Activated CD4-positive, alpha-beta T cell treated with anti-CD3 and anti-CD28 coated beads, Interleukin-2, amount 50 U/mL, for 24 hours (primary cell): ENCODE results near the gene PTPRA.
"Not testable (repeated sequence)": the region's sequence is repeated elsewhere in the genome, so short reads cannot be mapped to it uniquely, and the experiment has no call there.

Experiments
- DNase-seq, 2 donors: peaks; one replicate each; pipeline ENCODE4 v3.0.0-alpha.2; 2020; ENCODE audit warnings: low read depth in 1 of 2, low spot score in 1 of 2

Gene PTPRA

GRCh38 chr20:2883726-2884637, 10.7 kb downstream of the PTPRA start:
- no peak for DNase-seq

GRCh38 chr20:2887715-2888114, 14.4 kb downstream of the PTPRA start:
- DNase-seq: no peak

DNA sequence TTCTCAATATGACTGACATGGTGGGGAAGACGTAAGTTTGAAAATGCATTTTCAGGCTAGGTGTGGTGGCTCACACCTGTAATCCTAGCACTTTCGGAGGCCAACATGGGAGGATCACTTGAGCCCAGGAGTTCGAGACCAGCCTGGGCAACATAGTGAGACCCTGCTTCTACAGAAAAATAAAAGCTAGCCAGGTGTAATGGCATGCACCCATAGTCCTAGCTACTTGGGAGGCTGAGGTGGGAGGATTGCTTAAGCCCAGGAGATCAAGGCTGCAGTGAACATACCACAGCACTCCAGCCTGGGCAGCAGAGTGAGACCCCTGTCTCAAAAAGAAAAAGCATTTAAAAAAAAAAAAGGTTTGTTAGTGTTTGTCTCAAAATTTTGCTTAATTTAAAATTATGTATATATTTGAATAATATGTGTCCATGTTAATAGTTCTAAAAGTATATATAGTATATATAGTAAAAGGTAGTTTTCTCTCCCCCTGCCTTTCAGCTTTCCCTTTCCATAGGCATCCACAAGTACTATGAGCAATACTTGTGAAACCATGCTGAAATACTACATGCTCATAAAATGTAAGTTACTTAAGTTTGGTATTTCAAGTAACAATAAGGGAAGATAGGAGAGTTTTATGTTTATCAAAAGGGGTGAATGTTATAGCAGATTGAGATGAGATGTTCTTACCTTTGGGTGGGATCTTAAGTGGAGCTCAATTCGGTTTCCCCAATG, 15.1 kb downstream of the PTPRA start:
- no peak for DNase-seq

GRCh38 chr20:2889209-2889608, 15.9 kb downstream of the PTPRA start:
- no peak for DNase-seq

DNA sequence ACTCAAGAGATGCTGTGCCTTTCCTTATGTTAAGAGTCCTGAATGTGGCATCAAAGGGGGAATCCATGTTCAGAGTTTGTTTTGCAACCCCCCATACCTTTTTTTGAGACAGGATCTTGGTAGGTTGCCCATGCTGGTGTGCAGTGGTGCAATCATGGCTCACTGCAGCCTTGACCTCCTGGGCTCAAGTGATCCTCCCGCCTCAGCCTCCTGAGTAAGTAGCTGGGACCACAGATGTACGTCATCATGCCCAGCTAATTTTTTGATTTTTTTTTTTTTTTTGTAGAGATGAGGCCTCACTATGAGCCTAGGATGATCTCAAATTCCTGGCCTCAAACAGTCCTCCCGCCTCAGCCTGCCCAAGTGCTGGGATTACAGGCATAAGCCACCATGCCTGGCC, 16.5 kb downstream of the PTPRA start:
- DNase-seq: no peak

DNA sequence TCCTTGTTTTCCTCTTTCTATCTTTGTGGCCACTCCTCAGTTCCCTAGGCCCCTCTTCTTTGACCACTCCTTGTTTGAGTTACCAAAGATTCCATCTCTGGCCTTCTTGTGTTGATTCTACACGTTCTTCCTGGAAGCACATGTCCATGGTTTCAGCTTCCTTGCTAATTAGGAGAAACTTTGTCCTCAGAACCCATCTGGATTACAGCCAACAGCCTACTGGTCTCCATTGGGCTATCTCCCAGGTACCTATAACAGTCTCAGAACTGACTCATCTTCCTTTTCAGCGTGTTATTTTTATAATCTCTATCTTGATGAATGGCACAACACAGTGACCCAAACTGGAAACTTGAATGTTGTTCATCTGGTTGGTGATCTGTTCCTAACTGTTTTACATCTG, 17.5 kb downstream of the PTPRA start:
- DNase-seq: no peak

DNA sequence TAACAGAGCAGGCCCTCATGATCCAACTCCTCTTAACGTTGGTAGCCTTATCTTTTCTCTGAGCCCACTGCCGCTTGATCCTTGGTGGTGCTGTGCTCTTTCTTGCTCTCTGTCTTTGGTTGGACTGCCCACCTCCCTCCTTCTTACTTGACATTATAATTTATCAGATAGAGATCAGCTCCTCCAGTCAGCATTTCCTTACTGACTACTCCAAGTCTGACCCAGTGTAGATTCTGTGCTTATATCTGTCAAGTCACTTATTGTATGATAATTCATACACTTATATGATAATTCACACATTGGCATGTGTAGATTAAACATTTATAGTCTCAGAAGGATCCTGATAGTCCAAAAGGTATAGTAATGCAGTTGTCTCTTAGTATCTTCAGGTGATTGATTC, 18.1 kb downstream of the PTPRA start:
- DNase-seq: no peak

DNA sequence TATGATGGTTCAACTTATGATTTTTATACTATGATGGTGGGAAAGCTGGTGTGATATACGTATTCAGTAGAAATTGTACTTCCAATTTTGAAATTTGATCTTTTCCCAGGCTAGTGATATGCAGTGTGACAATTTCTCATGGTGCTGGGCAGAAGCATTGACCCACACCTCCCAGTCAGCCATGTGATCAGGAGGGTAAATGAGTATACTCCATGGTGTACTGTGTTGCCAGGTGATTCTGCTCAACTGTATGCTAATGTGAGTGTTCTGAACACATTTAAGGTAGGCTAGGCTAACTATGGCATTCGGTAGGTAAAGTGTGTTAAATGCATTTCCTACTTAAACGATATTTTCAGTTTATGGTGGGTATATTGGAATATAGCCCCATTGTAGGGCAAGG, 19.1 kb downstream of the PTPRA start:
- DNase-seq: no peak

DNA sequence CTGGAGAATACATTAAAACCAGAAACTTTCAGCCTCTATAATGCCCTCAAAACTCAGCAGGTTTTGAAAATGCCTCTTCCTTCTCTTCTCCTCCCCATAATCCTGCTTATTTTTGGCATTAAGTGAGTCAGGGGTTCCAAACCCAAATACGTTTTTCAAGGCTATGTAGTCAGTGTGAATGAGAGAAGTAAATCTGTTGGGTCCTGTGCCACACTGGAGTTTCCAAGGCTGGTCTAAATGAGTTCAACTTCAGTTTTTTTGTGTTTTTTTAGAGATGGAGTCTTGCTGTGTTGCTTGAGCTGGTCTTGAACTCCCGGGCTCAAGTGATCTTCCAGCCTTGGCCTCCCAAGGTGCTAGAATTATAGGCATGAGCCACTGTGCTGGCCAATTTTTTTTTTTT, 20.9 kb downstream of the PTPRA start:
- no peak for DNase-seq

- DNase-seq: not testable (repeated sequence)
These were observed 21.9 kb downstream of the PTPRA start for GRCh38 chr20:2895154-2895553.

GRCh38 chr20:2899243-2899642, 26.0 kb downstream of the PTPRA start:
- no peak for DNase-seq

DNA sequence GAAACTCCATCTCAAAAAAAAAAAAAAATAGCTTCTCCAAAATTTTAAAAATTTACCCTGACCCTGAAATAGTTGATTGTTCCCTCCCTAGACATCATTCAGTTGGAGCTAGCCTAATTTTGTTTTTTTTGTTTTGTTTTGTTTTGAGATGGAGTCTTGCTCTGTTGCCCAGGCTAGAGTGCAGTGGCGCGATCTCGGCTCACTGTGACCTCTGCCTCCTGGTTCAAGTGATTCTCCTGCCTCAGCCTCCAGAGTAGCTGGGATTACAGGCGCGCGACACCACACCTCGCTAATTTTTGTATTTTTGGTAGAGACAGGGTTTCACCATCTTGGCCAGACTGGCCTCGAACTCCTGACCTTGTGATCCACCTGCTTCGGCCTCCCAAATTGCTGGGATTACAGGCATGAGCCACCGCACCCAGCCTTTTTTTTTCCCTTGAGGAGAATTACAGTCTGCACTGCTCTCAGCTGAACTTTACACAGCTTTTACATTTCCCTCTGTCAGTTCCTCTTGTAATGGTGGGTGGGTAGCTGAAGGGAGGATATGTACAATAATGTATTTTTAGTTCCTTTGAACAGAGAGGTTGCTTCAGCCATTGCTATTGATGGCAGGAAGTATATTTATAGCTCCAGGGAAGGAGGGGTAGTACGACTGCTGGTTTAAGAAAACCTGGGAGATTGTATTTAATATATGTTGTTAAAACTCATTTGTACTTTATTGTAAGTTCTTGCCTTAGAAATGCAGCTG, 27.7 kb downstream of the PTPRA start:
- no peak for DNase-seq

- DNase-seq: no peak
These were observed 29.0 kb downstream of the PTPRA start for GRCh38 chr20:2902291-2902690.

DNA sequence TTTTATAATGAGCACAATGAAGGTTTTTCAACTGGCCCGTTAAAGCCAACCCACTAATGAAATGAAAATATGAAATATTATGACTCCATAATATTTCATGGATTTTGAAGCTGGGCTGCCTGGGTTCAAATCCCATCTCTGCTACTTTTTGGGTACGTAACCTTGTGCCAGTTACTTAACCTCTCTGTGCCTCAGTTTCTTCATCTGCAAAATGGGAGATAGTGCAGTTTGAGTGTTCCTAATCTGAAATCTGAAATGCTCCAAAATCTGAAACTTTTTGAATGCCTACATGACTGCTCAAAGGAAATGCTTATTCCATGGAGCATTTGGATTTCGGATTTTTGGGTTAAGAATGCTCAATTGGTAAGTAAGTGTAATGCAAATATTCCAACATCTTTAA, 29.5 kb downstream of the PTPRA start:
- no peak for DNase-seq

DNA sequence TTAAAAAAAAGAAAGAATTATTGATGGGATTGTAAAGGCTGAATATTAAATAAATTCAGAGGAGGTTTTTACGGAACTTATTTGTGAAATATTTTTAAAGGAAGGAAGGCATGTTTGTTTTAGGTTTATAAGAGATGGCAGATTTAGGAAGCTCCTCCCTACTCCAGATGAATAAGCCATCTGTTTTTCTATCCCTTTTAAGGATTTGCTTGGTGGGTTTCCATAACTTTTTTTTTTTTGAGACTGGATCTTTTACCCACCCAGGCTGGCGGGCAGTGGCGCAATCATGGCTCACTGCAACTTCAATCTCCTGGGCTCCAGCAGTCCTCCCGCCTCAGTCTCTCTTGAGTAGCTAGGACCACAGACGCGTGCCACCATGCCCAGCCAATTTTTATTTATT, 30.4 kb downstream of the PTPRA start:
- DNase-seq: no peak

DNA sequence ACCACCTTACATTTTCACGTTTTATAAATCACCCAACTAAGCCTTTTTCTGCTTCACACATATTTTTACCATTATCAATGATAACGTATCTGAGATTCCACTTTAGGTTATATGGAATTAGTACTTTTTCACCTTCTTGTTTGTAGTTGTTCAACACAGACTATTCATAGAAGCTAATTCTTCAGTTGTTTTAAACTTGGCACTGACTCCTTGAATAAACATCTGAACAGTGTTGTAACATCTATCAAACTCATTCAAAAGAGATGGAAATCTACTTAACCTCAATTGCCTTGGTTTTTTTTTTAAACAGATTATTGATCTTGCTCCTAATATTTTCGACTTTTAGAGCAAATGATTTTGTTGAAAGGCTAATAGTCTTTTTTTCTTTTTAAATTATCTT, 34.2 kb downstream of the PTPRA start:
- DNase-seq: no peak

GRCh38 chr20:2909953-2910352, 36.7 kb downstream of the PTPRA start:
- DNase-seq: no peak

GRCh38 chr20:2911200-2911599, 37.9 kb downstream of the PTPRA start:
- DNase-seq: no peak

GRCh38 chr20:2914160-2914559, 40.9 kb downstream of the PTPRA start:
- no peak for DNase-seq

- DNase-seq: no peak
These were observed 44.0 kb downstream of the PTPRA start for GRCh38 chr20:2917266-2917665.

DNA sequence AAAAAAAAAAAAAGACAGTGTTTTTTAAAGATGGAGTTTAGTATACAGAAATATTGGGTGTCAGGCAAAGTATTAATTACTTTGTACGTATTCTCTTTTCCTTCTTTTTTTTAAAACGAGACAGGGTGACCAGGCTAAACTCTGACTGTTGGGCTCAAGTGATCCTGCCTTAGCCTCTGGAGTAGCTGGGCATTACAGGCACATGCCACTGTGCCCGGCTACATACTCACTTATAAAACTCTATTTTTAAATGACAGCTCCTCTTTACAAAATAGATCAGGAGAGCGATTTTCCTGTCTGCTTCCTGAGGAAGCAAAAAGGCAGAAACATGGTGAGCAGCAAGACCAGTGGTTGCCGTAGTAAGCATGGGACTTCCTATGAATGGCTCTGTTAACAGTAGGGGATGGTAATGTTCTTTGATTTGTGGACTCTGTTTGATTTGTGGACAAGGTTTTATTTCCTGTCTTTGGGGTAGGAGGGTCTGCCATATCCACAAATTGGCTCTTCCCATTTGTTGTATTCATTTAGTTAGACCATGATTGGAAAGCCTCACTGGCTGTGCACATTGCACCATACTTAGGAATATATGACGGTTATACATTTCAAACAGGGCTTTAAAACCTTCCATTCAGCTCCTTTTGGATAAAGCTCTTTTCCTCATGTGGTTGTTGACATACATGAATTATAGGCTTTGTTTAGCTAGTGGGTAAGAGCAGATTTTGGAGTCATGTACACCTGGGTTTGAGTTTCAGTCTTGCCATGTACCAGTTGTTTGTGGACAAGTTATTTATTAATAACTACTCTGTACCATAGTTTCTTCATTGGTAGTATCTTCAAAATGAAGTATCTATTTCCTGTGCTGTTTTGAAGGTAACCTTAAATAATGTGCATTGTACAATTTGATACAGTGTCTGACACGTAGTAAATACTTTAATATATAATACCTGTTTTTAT, 45.1 kb downstream of the PTPRA start:
- no peak for DNase-seq
